K562 (cell line): ENCODE data around the gene LGR6. TPM values are rescaled to one million over a fixed set of nuclear protein-coding genes. Genes with fewer than 3 reads are reported as not detected.

ENCODE experiments used
- ATAC-seq: fragments of 200-7000 bp; cut with Tn5 transposase; 3 replicates; pipeline ENCODE4 v1.9.1; 2020; ENCODE audit warnings: moderate library complexity
- BruUV-seq: library from RNA; stranded (reverse); fragments of 400-500 nt; replicated peaks from 2 replicates; lab custom pipeline; 2021; lab: Mats Ljungman, UMichigan
- CTCF ChIA-PET: fragments of 300-600 bp; formaldehyde crosslinking; extraction: SDS; loops from one replicate; lab custom pipeline; 2021; ENCODE audit warnings: low intra/inter-chr PET ratio; lab: Yijun Ruan, JAX
- POLR2A ChIA-PET: fragments of 300-600, 350-650 bp; sonication (Branson Sonifier 250); formaldehyde crosslinking; extraction: SDS; loops from one replicate; lab custom pipeline; 2021; ENCODE audit warnings: antibody characterized with exemption, inconsistent platforms; lab: Yijun Ruan, JAX
- DNase-seq, 4 experiments: peaks; one replicate each; pipeline versions ENCODE4 v3.0.0 to v3.0.0-alpha.2; 2011 to 2018; ENCODE audit warnings: low spot score in 3 of 4, mixed read lengths in 3 of 4; ENCODE audit errors: extremely low read depth in 1 of 4
- FAIRE-seq: peaks from 2 replicates; lab custom pipeline; 2011; peaks lifted over from hg19 to GRCh38; lab: Jason Lieb, UNC
- H2AFZ ChIP-seq: 2 replicates; pipeline ENCODE4 v1.6.0; 2011; ENCODE audit warnings: low read depth, low read length, control low read depth, inconsistent platforms
- H3K27ac ChIP-seq: fragments of 200-600 bp; 3 replicates; pipeline ENCODE4 v1.8.0; 2011; ENCODE audit warnings: low read depth, mild to moderate bottlenecking, control low read depth, inconsistent platforms, low read length, moderate library complexity, mixed read lengths; ENCODE audit errors: extremely low read depth
- H3K27me3 ChIP-seq, 2 experiments: fragments of 300-600 bp in 1 of 2; 2 replicates in 1 of 2; 3 replicates in 1 of 2; pipeline versions ENCODE4 v1.6.0 to v1.8.0; 2011; ENCODE audit warnings: inconsistent platforms in 2 of 2, low read length in 2 of 2, mild to moderate bottlenecking in 1 of 2, mixed read lengths in 1 of 2, moderate library complexity in 1 of 2; ENCODE audit not compliant: control insufficient read depth in 2 of 2, insufficient read depth in 2 of 2
- H3K36me3 ChIP-seq: fragments of 300-600 bp; 3 replicates; pipeline ENCODE4 v1.8.0; 2011; ENCODE audit warnings: mild to moderate bottlenecking, low read length, inconsistent platforms; ENCODE audit not compliant: control insufficient read depth, insufficient read depth
- H3K4me1 ChIP-seq, 2 experiments: fragments of 200-600 bp in 1 of 2; replicated peaks in 1 of 2; 2 replicates in 1 of 2; 3 replicates in 1 of 2; pipeline versions ENCODE4 v1.5.1 to v1.8.0; 2011; ENCODE audit warnings: inconsistent platforms in 2 of 2, low read length in 2 of 2, mild to moderate bottlenecking in 1 of 2, mixed read lengths in 1 of 2, moderate library complexity in 1 of 2; ENCODE audit not compliant: control insufficient read depth in 2 of 2, insufficient read depth in 2 of 2
- H3K4me2 ChIP-seq: 2 replicates; pipeline ENCODE4 v1.6.1; 2011; ENCODE audit warnings: low read length, control low read depth, inconsistent platforms, mixed read lengths; ENCODE audit not compliant: insufficient read depth
- H3K4me3 ChIP-seq: fragments of 200-600 bp; sonication (generic), shearing (Covaris generic); 2 replicates; pipeline ENCODE4 v1.5.1; 2016; ENCODE audit warnings: control low read depth, inconsistent platforms
- H3K79me2 ChIP-seq: fragments of 200-600 bp; 3 replicates; pipeline ENCODE4 v1.8.0; 2011; ENCODE audit warnings: low read length, inconsistent platforms; ENCODE audit not compliant: control insufficient read depth, insufficient read depth
- H3K9ac ChIP-seq, 2 experiments: 2 replicates each; pipeline versions ENCODE4 v1.6.0 to v1.6.1; 2011; ENCODE audit warnings: low read depth in 2 of 2, low read length in 2 of 2, control low read depth in 1 of 2, inconsistent platforms in 1 of 2, mild to moderate bottlenecking in 1 of 2, mixed read lengths in 1 of 2; ENCODE audit not compliant: insufficient read depth in 1 of 2
- H3K9me1 ChIP-seq: one replicate; pipeline ENCODE4 v1.6.0; 2011; ENCODE audit warnings: inconsistent platforms, mild to moderate bottlenecking, low read length, moderate library complexity; ENCODE audit not compliant: control insufficient read depth, insufficient read depth
- H3K9me3 ChIP-seq: replicated peaks from 2 replicates; pipeline ENCODE4 v1.5.1; 2011; ENCODE audit warnings: low read depth, low read length, inconsistent platforms; ENCODE audit not compliant: control insufficient read depth, insufficient read depth
- H4K20me1 ChIP-seq: replicated peaks from 2 replicates; pipeline ENCODE4 v1.6.1; 2011; ENCODE audit warnings: low read length, inconsistent platforms, mixed read lengths; ENCODE audit not compliant: control insufficient read depth, insufficient read depth
- C11orf30 ChIP-seq: fragments of 450-650 bp; IDR thresholded peaks from 2 replicates; pipeline ENCODE4 v1.6.1; 2016; ENCODE audit warnings: low read depth, mild to moderate bottlenecking
- CXXC5 ChIP-seq: fragments of 250-450 bp; sonication (Bioruptor Pico); IDR thresholded peaks from 2 replicates; pipeline ENCODE4 v1.8.0; 2022; ENCODE audit warnings: inconsistent platforms, mild to moderate bottlenecking, moderate library complexity
- DPF2 ChIP-seq: fragments of 450-650 bp; IDR thresholded peaks from 2 replicates; pipeline ENCODE4 v1.6.1; 2016
- HNRNPH1 ChIP-seq: fragments of 200-400 bp; formaldehyde crosslinking; optimal IDR thresholded peaks from 2 replicates; pipeline ENCODE3; 2017; ENCODE audit warnings: low read depth, mild to moderate bottlenecking, low read length, moderate library complexity
- ID3 ChIP-seq, 2 experiments: fragments of 250-450 bp in 1 of 2; fragments of 450-650 bp in 1 of 2; sonication (Bioruptor Pico) in 1 of 2; IDR thresholded peaks; 2 replicates each; pipeline versions ENCODE4 v1.6.1 to v1.8.0; 2016 to 2021; ENCODE audit warnings: mild to moderate bottlenecking in 2 of 2, moderate library complexity in 2 of 2, missing compliant biosample characterization in 1 of 2, missing genetic modification characterization in 1 of 2
- KAT8 ChIP-seq: fragments of 450-650 bp; IDR thresholded peaks from 2 replicates; pipeline ENCODE4 v1.6.1; 2016; ENCODE audit warnings: low read depth, mild to moderate bottlenecking
- MTA2 ChIP-seq: fragments of 450-650 bp; IDR thresholded peaks from 2 replicates; pipeline ENCODE4 v1.6.1; 2016; ENCODE audit warnings: low read depth
- NR4A1 ChIP-seq, 2 experiments: fragments of 250-450 bp in 1 of 2; fragments of 450-650 bp in 1 of 2; sonication (Bioruptor Pico) in 1 of 2; IDR thresholded peaks; 2 replicates each; pipeline versions ENCODE4 v1.4.0 to v1.6.1; 2016 to 2020; ENCODE audit warnings: mild to moderate bottlenecking in 2 of 2, missing compliant biosample characterization in 1 of 2, missing genetic modification characterization in 1 of 2, moderate library complexity in 1 of 2
- PCBP1 ChIP-seq: fragments of 200-400 bp; formaldehyde crosslinking; IDR thresholded peaks from 2 replicates; pipeline ENCODE4 v1.6.1; 2018; ENCODE audit warnings: mild to moderate bottlenecking, low read depth, low read length; ENCODE audit not compliant: poor library complexity, severe bottlenecking
- PCBP2 ChIP-seq: fragments of 200-400 bp; formaldehyde crosslinking; IDR thresholded peaks from 2 replicates; pipeline ENCODE4 v1.6.1; 2018; ENCODE audit warnings: low read length, low read depth, mild to moderate bottlenecking, moderate library complexity; ENCODE audit not compliant: poor library complexity, severe bottlenecking
- SRSF7 ChIP-seq: fragments of 200-400 bp; formaldehyde crosslinking; optimal IDR thresholded peaks from 2 replicates; pipeline ENCODE3; 2017; ENCODE audit warnings: mild to moderate bottlenecking, low read depth, low read length
- TCF3 ChIP-seq: sonication (generic); formaldehyde crosslinking; IDR thresholded peaks from 2 replicates; pipeline ENCODE4 v1.4.0; 2020; ENCODE audit warnings: mild to moderate bottlenecking, missing genetic modification reagents
- YY1 ChIP-seq, 3 experiments: IDR thresholded peaks; 2 replicates each; pipeline ENCODE4 v1.6.1; 2011; ENCODE audit warnings: low read length in 2 of 3, mild to moderate bottlenecking in 2 of 3, moderate library complexity in 2 of 3, borderline replicate concordance in 1 of 3, control low read depth in 1 of 3, low read depth in 1 of 3; ENCODE audit not compliant: insufficient read depth in 3 of 3, insufficient replicate concordance in 2 of 3, control insufficient read depth in 1 of 3, insufficient read length in 1 of 3; ENCODE audit errors: extremely low read depth in 1 of 3
- ZC3H4 ChIP-seq: sonication (generic); formaldehyde crosslinking; IDR thresholded peaks from 2 replicates; pipeline ENCODE4 v1.9.0; 2021; ENCODE audit warnings: missing genetic modification reagents, borderline replicate concordance
- ZNF41 ChIP-seq: fragments of 250-450 bp; sonication (Bioruptor Pico); conservative IDR thresholded peaks from 2 replicates; pipeline ENCODE4 v1.4.0; 2020; ENCODE audit warnings: mild to moderate bottlenecking
- ZNF764 ChIP-seq: fragments of 250-450 bp; sonication (Bioruptor Pico); IDR thresholded peaks from 2 replicates; pipeline ENCODE4 v1.4.0; 2020; ENCODE audit warnings: low read depth, mild to moderate bottlenecking, moderate library complexity
- WGBS: fragments of 100-300 bp; shearing (Covaris generic); methylation state at CpG from one replicate; pipeline ENCODE4 v1.1.6; 2016; ENCODE audit warnings: low coverage, mixed read lengths; ENCODE audit not compliant: insufficient coverage; ENCODE audit errors: missing lambda C conversion rate; 5-methylcytosine and 5-hydroxymethylcytosine counted together
- in situ Hi-C: fragments of 300-500 bp; cut with MboI; formaldehyde crosslinking; loops from 4 replicates; pipeline ENCODE4 v1.15.0; 2018; ENCODE audit warnings: inconsistent platforms, mixed read lengths
- intact Hi-C: fragments of 100-400 bp; cut with micrococcal nuclease; formaldehyde crosslinking; loops from 2 replicates; pipeline ENCODE4 v1.14.2; 2022
- polyA plus RNA-seq, 8 experiments: library from polyadenylated mRNA; depleted of rRNA in 4 of 8; stranded (reverse) in 5 of 8; unstranded in 3 of 8; fragments of >200 nt; fragmentation: Nextera tagmentation in 2 of 8; fragmentation: Illumina TruSeq in 1 of 8; extraction: Ambion mirVana in 2 of 8; extraction: Trizol in 1 of 8; gene quantifications; 2 replicates each; pipeline versions ENCODE4 v1.2.1 to v1.2.3, GENCODE V29; 2011 to 2014; ENCODE audit warnings: inconsistent platforms in 1 of 8, missing spikeins in 1 of 8
- total RNA-seq, 7 experiments: library from RNA; depleted of rRNA in 6 of 7; stranded (reverse); fragments of >200 nt in 6 of 7; fragmentation: Illumina TruSeq in 2 of 7; extraction: Trizol in 2 of 7; gene quantifications; 2 replicates each; pipeline versions ENCODE4 v1.2.1 to v1.2.3, GENCODE V29; 2011 to 2021; ENCODE audit warnings: low replicate concordance in 1 of 7
- TF ChIP-seq, protein P1 (sequence below): fragments of 450-650 bp; IDR thresholded peaks from 2 replicates; pipeline ENCODE4 v1.6.1; 2016; ENCODE audit warnings: borderline replicate concordance

LGR6 gene
- total and polyA plus RNA-seq, 9 of the 15 experiments (the other 6 are each of a cell fraction or from before 2014, with no cell fraction given): 0.01 to 0.54 (median 0.17) TPM; not detected in 1

DNA sequence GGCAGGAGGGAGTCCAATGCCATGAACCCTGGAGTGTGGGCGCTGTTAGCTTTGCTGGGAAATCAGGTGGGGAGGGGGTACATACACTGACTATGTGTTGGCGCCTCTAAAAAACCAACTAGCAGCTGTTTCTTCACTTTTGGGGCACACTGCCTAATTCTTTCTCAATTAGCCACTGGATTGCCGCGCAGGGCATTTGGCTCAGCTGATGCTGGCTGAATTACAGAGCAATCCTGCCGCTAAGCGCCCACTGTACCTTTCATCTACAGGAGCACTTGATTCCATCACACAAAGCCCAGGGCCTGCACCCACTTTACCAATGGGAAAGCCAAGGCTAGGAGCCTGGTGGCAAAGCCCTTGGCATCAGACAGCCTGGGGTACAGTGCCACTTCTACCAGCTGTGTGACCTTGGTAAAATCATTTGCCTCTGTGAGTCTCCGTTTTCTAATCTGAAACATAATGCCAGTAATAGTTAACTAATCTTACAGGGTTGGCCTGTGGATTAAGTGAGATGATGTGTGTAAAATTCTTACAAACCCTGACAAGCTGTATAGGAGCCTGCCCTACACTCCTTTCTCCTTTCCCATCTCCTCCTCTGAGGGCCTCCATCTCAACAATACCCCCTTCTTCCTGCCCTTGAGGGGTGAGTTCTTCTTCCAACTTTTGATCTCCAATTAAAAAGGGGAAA, 89.1 kb downstream of the LGR6 start:
- FAIRE-seq (no peak), ATAC-seq (no peak), DNase-seq (no peak)
- Histone ChIP-seq H3K79me2 (no peaks in the 10 kb centered on the region), H3K36me3 (no peaks in the 10 kb centered on the region), H3K27me3 (peaks cover 29 to 69% of the 10 kb centered on the region in 2 experiments), H3K4me3 (no peak overlapping the region), H4K20me1 (peaks cover 4% of the 10 kb centered on the region; the same call in 1 of the 2 replicates), H3K27ac (no peak overlapping the region), H2AFZ (no peak overlapping the region), H3K9me3 (no peaks in the 10 kb centered on the region), H3K9ac (no peak overlapping the region), H3K4me1 (no peaks in the 10 kb centered on the region), H3K4me2 (no peak overlapping the region), H3K9me1 (no peaks in the 10 kb centered on the region)
- no TSS peak for BruUV-seq
- intact Hi-C loops (no loop called here), in situ Hi-C loops (no loop called here)
- CTCF ChIA-PET: interaction anchor here (0.6 kb wide), 1 partner anchor 295 kb away, joined by 3 read pairs; no protein-coding TSS in a partner anchor
- POLR2A ChIA-PET: interaction anchor here (0.7 to 1.4 kb wide), 4 partner anchors 8 to 850 kb away, joined by 3 to 4 read pairs (median 4); no protein-coding TSS in a partner anchor
- no peak for TF ChIP-seq DPF2
- no peak for TF ChIP-seq PCBP1
- TF ChIP-seq, protein P1, sequence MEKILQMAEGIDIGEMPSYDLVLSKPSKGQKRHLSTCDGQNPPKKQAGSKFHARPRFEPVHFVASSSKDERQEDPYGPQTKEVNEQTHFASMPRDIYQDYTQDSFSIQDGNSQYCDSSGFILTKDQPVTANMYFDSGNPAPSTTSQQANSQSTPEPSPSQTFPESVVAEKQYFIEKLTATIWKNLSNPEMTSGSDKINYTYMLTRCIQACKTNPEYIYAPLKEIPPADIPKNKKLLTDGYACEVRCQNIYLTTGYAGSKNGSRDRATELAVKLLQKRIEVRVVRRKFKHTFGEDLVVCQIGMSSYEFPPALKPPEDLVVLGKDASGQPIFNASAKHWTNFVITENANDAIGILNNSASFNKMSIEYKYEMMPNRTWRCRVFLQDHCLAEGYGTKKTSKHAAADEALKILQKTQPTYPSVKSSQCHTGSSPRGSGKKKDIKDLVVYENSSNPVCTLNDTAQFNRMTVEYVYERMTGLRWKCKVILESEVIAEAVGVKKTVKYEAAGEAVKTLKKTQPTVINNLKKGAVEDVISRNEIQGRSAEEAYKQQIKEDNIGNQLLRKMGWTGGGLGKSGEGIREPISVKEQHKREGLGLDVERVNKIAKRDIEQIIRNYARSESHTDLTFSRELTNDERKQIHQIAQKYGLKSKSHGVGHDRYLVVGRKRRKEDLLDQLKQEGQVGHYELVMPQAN: no peak
- TF ChIP-seq ID3 (CRISPR knock-in tag; IDR thresholded peaks at IDR 0.05): no peak
- TF ChIP-seq ID3 (tag; IDR thresholded peaks at IDR 0.05): no peak
- TF ChIP-seq HNRNPH1: no peak
- TF ChIP-seq C11orf30: no peak
- no peak for TF ChIP-seq PCBP2
- no peak for TF ChIP-seq YY1 (IDR thresholded peaks at IDR 0.05; ENCODE audit: borderline replicate concordance in 1 of 3, control insufficient read depth in 1 of 3, extremely low read depth in 1 of 3, insufficient read depth in 3 of 3, insufficient read length in 1 of 3, insufficient replicate concordance in 2 of 3, low read depth in 1 of 3, low read length in 2 of 3)
- TF ChIP-seq ZNF41: no peak
- no peak for TF ChIP-seq NR4A1 (CRISPR knock-in tag; IDR thresholded peaks at IDR 0.05)
- TF ChIP-seq NR4A1 (tag; IDR thresholded peaks at IDR 0.05): no peak
- no peak for TF ChIP-seq KAT8
- no peak for TF ChIP-seq TCF3 (CRISPR knock-in tag)
- TF ChIP-seq CXXC5: no peak
- no peak for TF ChIP-seq MTA2
- TF ChIP-seq ZNF764 (CRISPR knock-in tag): no peak
- TF ChIP-seq SRSF7: no peak
- no peak for TF ChIP-seq ZC3H4
- WGBS: 14% methylated on average over 7 of the region's 7 CpGs
